Spleen (tissue), 7 donors: ENCODE data around the gene CUL9.
A peak's percentile ranks its signal among the peaks of the same experiment; 100 is the strongest.

ENCODE experiments used
- POLR2A ChIP-seq, 3 donors: fragments of 450-650 bp; IDR thresholded peaks; one replicate each; pipeline ENCODE4 v1.5.1; 2017; ENCODE audit warnings: antibody characterized with exemption in 3 of 3, mild to moderate bottlenecking in 1 of 3
- POLR2AphosphoS5 ChIP-seq, 3 donors: sonication (generic); formaldehyde crosslinking; IDR thresholded peaks; one replicate each; pipeline ENCODE4 v1.5.1; 2017; ENCODE audit warnings: antibody characterized with exemption in 3 of 3
- TF ChIP-seq, protein P1 (sequence below), 11 experiments: fragments of 200-600 bp in 7 of 11; fragments of 450-650 bp in 4 of 11; sonication (generic) in 4 of 11; IDR thresholded peaks in 8 of 11; conservative IDR thresholded peaks in 3 of 11; 1 replicate in 7 of 11; 2 replicates in 4 of 11; pipeline versions ENCODE4 v1.4.0 to v1.8.0; 2016 to 2021; ENCODE audit warnings: antibody characterized with exemption in 11 of 11, inconsistent platforms in 4 of 11, mild to moderate bottlenecking in 1 of 11
- donor health status: DM: no; HTN: no; CAD: no; lungs with moderate emphysema.
- donor health status: DM: no; HTN: no; CAD: no.
- donor health status: DM: no; HTN: no; CAD: no.

GRCh38 chr6:43143235-43144128 is 38.5 kb upstream of the CUL9 start:
- TF ChIP-seq, protein P1, sequence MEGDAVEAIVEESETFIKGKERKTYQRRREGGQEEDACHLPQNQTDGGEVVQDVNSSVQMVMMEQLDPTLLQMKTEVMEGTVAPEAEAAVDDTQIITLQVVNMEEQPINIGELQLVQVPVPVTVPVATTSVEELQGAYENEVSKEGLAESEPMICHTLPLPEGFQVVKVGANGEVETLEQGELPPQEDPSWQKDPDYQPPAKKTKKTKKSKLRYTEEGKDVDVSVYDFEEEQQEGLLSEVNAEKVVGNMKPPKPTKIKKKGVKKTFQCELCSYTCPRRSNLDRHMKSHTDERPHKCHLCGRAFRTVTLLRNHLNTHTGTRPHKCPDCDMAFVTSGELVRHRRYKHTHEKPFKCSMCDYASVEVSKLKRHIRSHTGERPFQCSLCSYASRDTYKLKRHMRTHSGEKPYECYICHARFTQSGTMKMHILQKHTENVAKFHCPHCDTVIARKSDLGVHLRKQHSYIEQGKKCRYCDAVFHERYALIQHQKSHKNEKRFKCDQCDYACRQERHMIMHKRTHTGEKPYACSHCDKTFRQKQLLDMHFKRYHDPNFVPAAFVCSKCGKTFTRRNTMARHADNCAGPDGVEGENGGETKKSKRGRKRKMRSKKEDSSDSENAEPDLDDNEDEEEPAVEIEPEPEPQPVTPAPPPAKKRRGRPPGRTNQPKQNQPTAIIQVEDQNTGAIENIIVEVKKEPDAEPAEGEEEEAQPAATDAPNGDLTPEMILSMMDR (IDR thresholded peaks at IDR 0.05 in 8 of 11, conservative IDR thresholded peaks at IDR 0.05 in 3 of 11): peak; percentile 76 to 96 (median 89)
- no peak for TF ChIP-seq POLR2A (IDR thresholded peaks at IDR 0.05)
- TF ChIP-seq POLR2AphosphoS5 (IDR thresholded peaks at IDR 0.05): peak; percentile 54 to 83 (median 74)
